ENCODE measurements around the gene PRPF31. TPM values are rescaled to one million over a fixed set of nuclear protein-coding genes. Genes with fewer than 3 reads are reported as not detected.
"Not testable (repeated sequence)": the region's sequence is repeated elsewhere in the genome, so short reads cannot be mapped to it uniquely, and the experiment has no call there.

The PRPF31 gene
- polyA plus RNA-seq, 6 donors from 2014 or later, result 59.3 to 83.7 (median 62.6) TPM

DNA sequence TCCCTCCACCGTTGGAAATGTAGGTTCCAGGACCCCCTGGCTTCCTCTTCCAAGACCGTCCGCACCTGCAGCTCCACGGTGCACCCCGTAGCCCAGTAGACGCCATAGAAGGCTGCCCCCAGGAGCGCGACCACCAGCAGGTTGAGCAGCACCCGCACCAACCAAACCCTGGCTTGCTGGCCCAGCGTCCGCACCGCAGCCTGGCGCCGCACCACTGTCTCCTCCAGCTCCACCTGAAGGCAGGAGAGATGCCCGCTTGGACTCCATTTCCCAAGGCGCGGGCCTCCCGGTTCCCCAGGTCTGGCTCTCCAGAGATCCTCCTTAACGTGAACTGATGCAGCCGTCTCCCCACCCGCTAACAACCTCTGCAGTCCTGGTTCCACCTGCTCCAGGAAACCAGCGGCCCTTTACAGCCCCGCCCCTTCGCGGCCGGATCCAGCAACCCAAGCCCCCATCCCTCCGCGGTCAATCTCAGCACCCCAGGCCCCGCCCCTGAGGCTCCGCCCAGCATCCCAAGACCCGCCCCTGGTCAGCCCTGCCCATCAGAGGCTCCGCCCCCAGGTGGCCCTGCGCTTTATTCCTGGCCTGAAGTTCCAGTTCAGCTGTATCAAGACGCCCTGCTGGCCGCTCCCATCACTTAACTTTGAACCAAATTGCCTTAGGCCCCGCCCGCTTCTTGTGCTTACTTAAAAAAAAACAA is 49.0 kb downstream of the PRPF31 start:
- DNase-seq (no peak), ATAC-seq (ENCODE audit: low read depth in 2 of 2) (no peak)
- Mint-ChIP-seq H3K27ac (no peak overlapping the region), H3K9me3 (peaks cover 0 to 3% (median 0%) of the 10 kb centered on the region in 7 donors), H3K27me3 (peaks cover 3 to 41% (median 24%) of the 10 kb centered on the region in 3 donors), H3K36me3 (no peaks in the 10 kb centered on the region), H3K4me3 (peak overlapping the region in 6 of 8 donors; percentile 44 to 70 (median 50)), H3K4me1 (peaks cover 39 to 58% (median 56%) of the 10 kb centered on the region in 3 donors)

DNA sequence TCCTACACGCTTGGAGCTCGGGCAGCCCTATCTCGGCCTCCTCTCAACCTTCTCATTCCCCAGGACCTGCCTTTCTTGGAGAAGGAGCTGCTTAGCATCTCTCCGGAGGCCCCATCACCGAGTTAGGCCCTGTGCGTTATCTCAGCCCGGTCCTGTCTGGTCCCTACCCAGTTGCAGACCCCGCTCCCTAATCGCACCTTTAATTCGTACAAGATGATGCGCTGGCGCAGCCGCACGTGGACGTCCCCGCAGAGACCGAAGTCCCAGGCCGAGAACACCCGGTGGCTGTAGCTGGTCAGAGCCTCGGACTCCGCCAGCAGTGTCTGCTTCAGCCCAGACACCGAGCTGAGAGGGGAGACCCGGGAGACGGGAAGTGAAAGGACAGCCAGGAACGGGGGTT is 49.7 kb downstream of the PRPF31 start:
- no peak overlapping the region for H3K27ac Mint-ChIP-seq
- ATAC-seq (ENCODE audit: low read depth in 2 of 2), result no peak
- DNase-seq, result no peak
- no peaks in the 10 kb centered on the region for H3K36me3 Mint-ChIP-seq
- H3K4me3 Mint-ChIP-seq, result peak overlapping the region in 3 of 8 donors; percentile 49 to 69 (median 49)
- peaks cover 3 to 41% (median 24%) of the 10 kb centered on the region in 3 donors for H3K27me3 Mint-ChIP-seq
- H3K9me3 Mint-ChIP-seq, result peaks cover 0 to 3% (median 0%) of the 10 kb centered on the region in 7 donors
- peaks cover 33 to 54% (median 51%) of the 10 kb centered on the region in 3 donors for H3K4me1 Mint-ChIP-seq

DNA sequence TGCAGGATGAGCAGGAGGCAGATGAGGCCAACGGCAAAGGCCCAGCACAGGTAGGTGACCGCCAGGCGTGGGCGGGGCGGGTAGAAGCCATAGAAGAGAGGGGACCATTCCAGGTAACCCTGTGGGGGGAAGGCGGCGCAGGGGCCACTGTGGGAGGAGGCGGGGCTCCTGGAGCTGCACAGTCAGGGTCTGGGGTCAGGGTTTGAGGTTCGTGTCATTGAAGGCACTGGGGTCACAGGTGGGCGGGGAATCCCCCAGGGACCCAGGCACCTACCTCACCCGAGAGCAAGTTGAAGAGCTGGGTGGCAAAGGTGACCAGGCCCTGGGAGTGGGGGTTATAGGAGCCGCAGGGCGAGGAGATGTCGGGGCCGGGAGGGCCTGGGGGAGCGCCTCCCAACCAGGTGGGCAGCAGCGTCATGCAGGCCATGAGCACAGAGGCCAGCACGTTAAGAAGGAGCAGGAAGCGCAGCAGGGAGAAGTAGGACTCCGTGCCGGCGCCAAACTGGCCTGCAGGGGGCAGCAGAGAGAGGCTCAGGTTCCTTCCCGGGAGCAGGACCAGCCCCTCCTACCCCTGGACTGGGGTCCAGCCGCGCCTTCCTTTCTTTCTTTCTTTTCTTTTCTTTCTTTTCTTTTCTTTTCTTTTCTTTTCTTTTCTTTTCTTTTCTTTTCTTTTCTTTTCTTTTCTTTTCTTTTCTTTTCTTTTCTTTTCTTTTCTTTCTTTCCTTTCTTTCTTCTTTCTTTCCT is 52.8 kb downstream of the PRPF31 start:
- peaks cover 0 to 3% (median 0%) of the 10 kb centered on the region in 7 donors for H3K9me3 Mint-ChIP-seq
- peak; percentile 87 to 89 for ATAC-seq (ENCODE audit: low read depth in 2 of 2)
- H3K4me3 Mint-ChIP-seq, result peak overlapping the region in 1 of 8 donors; percentile 27
- DNase-seq, result peak; percentile 80
- peaks cover 25 to 37% (median 34%) of the 10 kb centered on the region in 3 donors for H3K4me1 Mint-ChIP-seq
- peaks cover 0 to 34% (median 24%) of the 10 kb centered on the region in 3 donors for H3K27me3 Mint-ChIP-seq
- H3K36me3 Mint-ChIP-seq, result no peaks in the 10 kb centered on the region
- peak overlapping the region in 1 of 6 donors; percentile 71 for H3K27ac Mint-ChIP-seq

DNA sequence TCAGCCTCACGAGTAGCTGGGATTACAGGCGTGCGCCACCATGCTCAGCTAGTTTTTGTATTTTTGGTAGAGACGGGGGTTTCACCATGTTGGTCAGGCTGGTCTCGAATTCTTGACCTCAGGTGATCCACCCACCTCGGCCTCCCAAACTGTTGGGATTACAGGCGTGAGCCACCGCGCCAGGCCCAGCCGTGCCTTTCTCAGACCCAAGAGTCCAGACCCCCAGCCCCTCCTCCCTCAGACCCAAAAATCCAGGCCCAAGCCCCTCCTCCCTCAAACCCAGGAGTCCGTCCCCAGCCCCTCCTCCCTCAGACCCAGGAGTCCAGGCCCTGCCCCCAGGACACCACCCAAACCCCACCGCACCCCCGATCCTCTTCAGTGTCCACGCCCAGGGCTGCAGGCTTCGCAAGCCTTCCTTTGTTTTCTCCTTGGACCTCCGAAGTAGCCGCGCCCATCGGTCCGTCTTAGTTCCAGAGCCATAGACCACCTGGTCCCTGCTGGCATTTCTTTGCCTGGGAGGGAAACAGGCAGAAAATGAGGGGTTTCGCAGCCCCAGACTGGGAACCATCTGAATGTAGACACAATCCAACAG is 53.7 kb downstream of the PRPF31 start:
- ATAC-seq (ENCODE audit: low read depth in 2 of 2), result no peak
- peaks cover 0 to 30% (median 20%) of the 10 kb centered on the region in 3 donors for H3K27me3 Mint-ChIP-seq
- peaks cover 0 to 3% (median 0%) of the 10 kb centered on the region in 7 donors for H3K9me3 Mint-ChIP-seq
- peak overlapping the region in 3 of 8 donors; percentile 56 to 66 (median 58) for H3K4me3 Mint-ChIP-seq
- no peak overlapping the region for H3K27ac Mint-ChIP-seq
- H3K4me1 Mint-ChIP-seq, result peaks cover 22 to 37% (median 29%) of the 10 kb centered on the region in 3 donors
- H3K36me3 Mint-ChIP-seq, result no peaks in the 10 kb centered on the region
- no peak for DNase-seq

DNA sequence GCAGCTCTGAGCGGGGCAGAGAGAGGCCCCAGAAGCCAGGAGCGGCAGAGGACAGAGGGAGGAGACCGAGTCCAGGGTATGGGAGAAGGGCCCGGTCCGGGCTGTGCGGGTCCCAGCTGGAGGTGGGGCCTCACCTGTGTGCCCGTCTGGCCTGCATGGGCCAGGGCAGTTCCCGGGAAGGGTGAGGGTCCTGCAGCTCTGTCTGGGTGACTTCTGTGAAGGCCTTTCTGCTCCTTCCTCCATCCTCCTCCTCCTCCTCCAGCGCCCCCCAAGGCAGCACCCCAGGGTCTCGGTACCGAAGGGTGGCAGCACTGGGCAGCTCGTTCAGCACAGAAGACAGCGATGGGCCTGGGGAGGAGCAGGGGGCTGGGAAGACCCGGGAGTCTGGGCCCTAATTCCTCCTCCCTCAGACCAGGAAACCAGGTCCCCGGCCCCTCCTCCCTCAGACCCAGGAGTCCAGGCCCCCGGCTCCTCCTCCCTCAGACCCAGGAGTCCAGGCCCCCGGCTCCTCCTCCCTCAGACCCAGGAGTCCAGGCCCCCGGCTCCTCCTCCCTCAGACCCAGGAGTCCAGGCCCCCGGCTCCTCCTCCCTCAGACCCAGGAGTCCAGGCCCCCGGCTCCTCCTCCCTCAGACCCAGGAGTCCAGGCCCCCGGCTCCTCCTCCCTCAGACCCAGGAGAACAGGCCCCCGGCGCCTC is 56.3 kb downstream of the PRPF31 start:
- not testable (repeated sequence) for H3K9me3 Mint-ChIP-seq; H3K27me3 Mint-ChIP-seq; ATAC-seq (ENCODE audit: low read depth in 2 of 2); DNase-seq; H3K36me3 Mint-ChIP-seq; H3K27ac Mint-ChIP-seq
- peaks cover 17 to 33% (median 21%) of the 10 kb centered on the region in 3 donors for H3K4me1 Mint-ChIP-seq
- peak overlapping the region in 1 of 8 donors; percentile 69 for H3K4me3 Mint-ChIP-seq

DNA sequence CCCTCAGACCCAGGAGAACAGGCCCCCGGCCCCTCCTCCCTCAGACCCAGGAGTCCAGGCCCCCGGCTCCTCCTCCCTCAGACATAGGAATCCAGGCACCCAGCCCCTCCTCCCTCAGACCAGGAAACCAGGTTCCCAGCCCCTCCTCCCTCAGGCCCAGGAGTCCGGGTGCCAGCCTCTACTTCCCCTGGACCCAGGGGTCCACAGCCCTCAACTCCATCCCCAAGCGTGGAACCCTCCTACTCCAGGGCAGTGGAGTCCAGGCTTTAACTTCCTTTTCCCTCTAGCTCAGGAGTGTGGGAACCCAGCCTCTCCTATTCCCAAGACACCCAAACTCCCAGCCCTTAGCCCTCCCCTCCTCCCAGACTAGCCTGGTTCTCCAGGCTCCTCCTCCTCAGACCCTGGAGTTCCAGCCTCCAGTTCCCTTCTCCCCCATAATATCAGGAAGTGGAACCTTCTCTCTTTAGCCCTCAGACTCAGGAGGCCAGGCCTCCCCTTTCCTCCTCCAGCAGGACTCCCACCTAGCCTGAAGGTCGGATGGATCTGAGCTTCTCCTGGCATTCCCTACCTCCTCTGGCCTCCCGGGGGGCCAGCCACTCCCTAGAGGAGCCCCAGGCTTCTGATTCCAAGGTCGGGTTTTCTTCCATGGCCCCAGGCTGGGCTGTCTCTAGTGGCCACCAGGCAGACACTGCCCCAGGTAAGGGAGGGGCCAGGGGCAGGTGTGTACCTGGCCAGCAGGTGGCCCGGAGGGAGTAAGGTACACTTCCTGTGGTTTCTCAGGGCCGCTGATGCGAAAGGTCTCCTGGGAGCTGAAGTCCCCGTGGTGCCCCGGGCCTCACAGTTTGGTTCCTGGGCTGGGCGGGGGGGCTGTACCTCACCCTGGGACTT is 57.2 kb downstream of the PRPF31 start, which contains the start of gene TMC4:
TSS of gene TMC4 (minus strand) at position 690 of the 888 bp plus-strand sequence. CDS start at position 647, 43 bp downstream.
- DNase-seq (no peak), ATAC-seq (ENCODE audit: low read depth in 2 of 2) (peak; percentile 65 to 68)
- no peaks in the 10 kb centered on the region for H3K36me3 Mint-ChIP-seq
- no peak within 1 kb of the TSS for H3K4me3 Mint-ChIP-seq
- H3K9me3 Mint-ChIP-seq, result no peaks in the 10 kb centered on the region
- peaks cover 17 to 33% (median 21%) of the 10 kb centered on the region in 3 donors for H3K4me1 Mint-ChIP-seq
- no peak within 1 kb of the TSS for H3K27ac Mint-ChIP-seq
- peaks cover 0 to 6% (median 0%) of the 10 kb centered on the region in 3 donors for H3K27me3 Mint-ChIP-seq

DNA sequence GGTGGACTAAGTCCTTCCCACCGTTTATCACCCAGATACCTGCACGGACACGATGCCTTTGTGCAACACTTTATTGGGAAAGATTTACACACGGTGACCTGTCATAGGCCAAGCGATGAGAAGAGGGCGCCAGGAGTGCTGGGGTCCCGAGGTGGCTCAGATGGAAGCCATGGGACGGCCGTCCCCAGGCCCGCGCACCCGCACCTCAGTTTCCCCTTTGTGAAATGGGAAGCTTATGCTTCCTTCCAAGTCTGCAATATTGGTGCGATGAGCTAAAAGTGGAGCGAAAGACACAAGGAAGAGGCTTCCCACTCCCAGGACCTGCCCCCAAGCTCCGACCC is 57.8 kb downstream of the PRPF31 start:
- Mint-ChIP-seq H3K36me3 (peaks cover 0 to 3% of the 10 kb centered on the region in 2 donors), H3K4me1 (peaks cover 13 to 29% (median 20%) of the 10 kb centered on the region in 3 donors), H3K27ac (no peak overlapping the region), H3K9me3 (no peaks in the 10 kb centered on the region), H3K4me3 (no peak overlapping the region), H3K27me3 (peaks cover 0 to 1% (median 0%) of the 10 kb centered on the region in 3 donors)
- DNase-seq (no peak), ATAC-seq (ENCODE audit: low read depth in 2 of 2) (no peak)

DNA sequence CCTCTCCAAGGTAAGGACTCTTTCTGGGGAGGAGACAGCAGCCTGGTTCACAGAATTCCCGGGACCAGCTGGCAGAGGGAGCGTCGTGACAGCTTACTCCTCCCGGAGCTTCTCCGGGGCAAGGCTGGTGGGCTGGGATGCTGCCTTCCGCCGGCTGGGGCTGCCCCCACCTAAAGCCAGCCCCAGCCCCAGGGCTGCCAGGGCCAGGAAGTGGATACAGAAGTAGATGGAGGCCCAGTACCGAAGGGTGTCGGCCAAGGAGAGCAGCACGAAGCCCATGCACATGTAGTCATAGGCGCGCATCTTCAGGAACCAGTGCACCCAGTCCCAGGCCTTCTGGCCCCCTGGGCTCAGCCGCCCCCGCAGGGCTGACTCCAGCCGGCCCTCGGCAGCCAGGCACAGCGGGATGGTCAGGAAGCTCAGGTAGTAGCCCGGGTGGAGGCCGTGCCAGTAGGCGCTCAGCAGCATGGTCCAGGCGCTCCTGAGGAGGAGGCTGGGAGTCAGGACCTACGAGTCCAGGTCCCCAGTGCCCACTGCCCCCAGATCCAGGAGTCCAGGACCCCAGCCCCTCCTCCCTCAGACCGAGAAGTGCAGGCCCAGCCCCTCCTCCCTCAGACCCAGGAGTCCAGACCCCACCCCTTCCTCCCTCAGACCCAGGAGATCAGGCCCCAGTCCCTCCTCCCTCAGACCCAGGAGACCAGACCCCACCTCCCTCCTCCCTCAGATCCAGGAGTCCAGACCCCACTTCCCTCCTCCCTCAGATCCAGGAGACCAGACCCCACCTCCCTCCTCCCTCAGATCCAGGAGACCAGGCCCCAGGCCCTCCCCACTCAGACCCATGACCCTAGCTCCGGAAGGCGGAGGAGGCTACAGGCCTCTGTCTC is 58.6 kb downstream of the PRPF31 start:
- H3K36me3 Mint-ChIP-seq, result peaks cover 0 to 4% of the 10 kb centered on the region in 2 donors
- H3K9me3 Mint-ChIP-seq, result no peaks in the 10 kb centered on the region
- no peak for ATAC-seq (ENCODE audit: low read depth in 2 of 2)
- no peaks in the 10 kb centered on the region for H3K27me3 Mint-ChIP-seq
- DNase-seq, result no peak
- peaks cover 13 to 28% (median 18%) of the 10 kb centered on the region in 3 donors for H3K4me1 Mint-ChIP-seq
- peak overlapping the region in 2 of 8 donors; percentile 35 to 73 for H3K4me3 Mint-ChIP-seq
- no peak overlapping the region for H3K27ac Mint-ChIP-seq

DNA sequence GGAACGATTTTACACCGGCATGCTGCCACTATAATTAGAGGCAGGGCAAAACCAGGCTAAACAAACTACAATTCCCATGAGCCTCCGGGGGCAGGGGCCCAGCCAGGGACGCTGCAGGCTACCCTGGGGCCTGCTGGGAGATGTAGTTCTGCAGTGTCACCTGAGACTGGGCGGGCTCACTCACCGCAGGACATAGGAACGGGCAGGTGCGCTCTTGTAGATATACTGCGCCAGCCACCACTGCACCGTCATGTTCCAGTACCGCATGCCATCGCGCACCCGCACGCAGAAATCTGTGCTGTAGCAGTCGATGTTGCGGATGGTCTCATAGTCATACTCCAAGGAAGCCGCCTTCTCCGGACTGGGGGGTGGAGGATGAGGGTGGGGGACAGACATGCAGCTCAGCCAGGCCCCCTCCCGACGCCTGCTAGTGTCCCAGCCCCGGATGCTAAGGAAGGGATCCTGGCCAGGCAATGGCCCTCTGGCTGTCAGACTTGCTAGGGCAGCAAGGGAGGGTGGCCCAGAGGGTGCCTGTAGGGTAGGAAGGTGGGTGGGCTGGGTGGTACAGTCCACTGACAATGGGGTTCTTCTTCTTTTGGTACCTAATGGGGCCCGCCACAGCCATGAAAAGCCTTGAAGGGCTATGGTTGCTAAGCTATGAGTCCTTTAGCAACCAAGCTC is 63.2 kb downstream of the PRPF31 start:
- Mint-ChIP-seq H3K27ac (peak overlapping the region in 2 of 6 donors; percentile 50 to 63), H3K4me1 (peaks cover under 1 to 10% (median 4%) of the 10 kb centered on the region in 3 donors), H3K4me3 (no peak overlapping the region), H3K9me3 (no peaks in the 10 kb centered on the region), H3K27me3 (no peaks in the 10 kb centered on the region), H3K36me3 (peaks cover 0 to 4% of the 10 kb centered on the region in 2 donors)
- DNase-seq (no peak), ATAC-seq (ENCODE audit: low read depth in 2 of 2) (peak; percentile 78 to 80)

DNA sequence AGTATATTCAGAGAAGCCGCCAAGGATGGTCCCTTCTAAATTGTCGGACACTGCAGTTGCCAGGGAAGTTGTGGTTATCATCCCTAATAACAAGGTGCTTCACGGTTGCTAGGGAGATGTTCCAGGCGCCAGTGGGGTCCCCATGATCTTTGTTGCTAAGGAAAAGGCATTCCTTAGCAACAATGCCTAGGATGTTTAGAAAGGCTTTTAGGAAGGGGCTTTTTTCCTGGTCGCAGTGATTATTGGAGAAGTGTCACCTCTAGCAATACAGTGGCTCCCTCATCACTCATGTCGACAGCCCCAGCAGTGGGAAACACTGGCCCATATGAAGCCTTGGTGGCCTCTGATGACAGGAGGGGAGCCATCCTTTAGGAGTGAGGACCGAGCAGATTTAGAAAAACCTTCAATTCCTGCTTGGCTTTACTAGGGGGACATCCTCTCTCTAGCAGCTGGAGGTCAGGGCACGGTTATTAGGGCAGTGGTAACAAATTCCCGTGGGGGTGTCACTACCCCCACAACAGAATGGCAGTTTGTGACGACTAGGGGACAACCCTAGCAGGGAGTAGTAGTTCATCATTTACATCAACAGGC is 63.8 kb downstream of the PRPF31 start:
- Mint-ChIP-seq H3K4me3 (no peak overlapping the region), H3K4me1 (peaks cover 2 to 8% (median 4%) of the 10 kb centered on the region in 3 donors), H3K27me3 (no peaks in the 10 kb centered on the region), H3K36me3 (peaks cover 0 to 4% of the 10 kb centered on the region in 2 donors), H3K9me3 (no peaks in the 10 kb centered on the region), H3K27ac (no peak overlapping the region)
- ATAC-seq (ENCODE audit: low read depth in 2 of 2), result no peak
- no peak for DNase-seq

Measured in naive B cell (primary cell).